Vagina (tissue), 2 donors: ENCODE measurements around the gene DUSP16.

Experiments
- POLR2AphosphoS5 ChIP-seq, 2 donors: sonication (generic); formaldehyde crosslinking; IDR thresholded peaks; one replicate each; pipeline ENCODE4 v1.9.0; 2017; ENCODE audit warnings: antibody characterized with exemption in 2 of 2, mild to moderate bottlenecking in 2 of 2, low read depth in 1 of 2; ENCODE audit not compliant: insufficient read depth in 1 of 2
- TF ChIP-seq, protein P1 (sequence below), 3 experiments: fragments of 450-650 bp in 2 of 3; fragments of 200-600 bp in 1 of 3; sonication (generic) in 1 of 3; IDR thresholded peaks; one replicate each; pipeline ENCODE4 v1.5.1; 2017 to 2019; ENCODE audit warnings: antibody characterized with exemption in 3 of 3, mild to moderate bottlenecking in 2 of 3, moderate library complexity in 2 of 3

DNA sequence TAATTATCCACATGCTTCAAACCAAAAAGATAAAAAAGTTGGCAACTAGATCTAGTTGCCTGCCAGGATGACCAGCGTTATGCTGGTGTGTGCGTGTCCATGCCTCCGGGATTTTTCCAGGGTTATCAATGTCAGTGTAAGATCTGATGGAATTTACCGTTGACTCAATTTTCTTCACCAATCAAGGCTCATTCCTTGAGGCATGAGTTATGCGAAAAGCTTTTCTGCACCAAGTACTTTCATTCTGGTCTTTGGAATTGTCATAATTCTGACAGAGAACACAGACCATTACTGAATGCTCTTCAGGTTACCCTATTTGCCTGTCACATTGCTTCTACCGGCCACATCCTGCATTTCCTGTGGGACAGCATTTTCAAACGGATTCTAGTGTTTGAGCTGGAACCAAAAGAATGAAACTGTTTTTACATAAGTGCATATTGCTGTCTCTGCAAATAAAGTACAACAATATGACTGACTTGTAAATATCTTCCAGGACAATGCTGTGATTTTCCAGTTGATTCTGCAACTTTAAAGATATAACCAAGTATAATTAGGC, 91.8 kb downstream of the DUSP16 start:
- TF ChIP-seq, protein P1, sequence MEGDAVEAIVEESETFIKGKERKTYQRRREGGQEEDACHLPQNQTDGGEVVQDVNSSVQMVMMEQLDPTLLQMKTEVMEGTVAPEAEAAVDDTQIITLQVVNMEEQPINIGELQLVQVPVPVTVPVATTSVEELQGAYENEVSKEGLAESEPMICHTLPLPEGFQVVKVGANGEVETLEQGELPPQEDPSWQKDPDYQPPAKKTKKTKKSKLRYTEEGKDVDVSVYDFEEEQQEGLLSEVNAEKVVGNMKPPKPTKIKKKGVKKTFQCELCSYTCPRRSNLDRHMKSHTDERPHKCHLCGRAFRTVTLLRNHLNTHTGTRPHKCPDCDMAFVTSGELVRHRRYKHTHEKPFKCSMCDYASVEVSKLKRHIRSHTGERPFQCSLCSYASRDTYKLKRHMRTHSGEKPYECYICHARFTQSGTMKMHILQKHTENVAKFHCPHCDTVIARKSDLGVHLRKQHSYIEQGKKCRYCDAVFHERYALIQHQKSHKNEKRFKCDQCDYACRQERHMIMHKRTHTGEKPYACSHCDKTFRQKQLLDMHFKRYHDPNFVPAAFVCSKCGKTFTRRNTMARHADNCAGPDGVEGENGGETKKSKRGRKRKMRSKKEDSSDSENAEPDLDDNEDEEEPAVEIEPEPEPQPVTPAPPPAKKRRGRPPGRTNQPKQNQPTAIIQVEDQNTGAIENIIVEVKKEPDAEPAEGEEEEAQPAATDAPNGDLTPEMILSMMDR (IDR thresholded peaks at IDR 0.05), result no peak
- no peak for TF ChIP-seq POLR2AphosphoS5 (IDR thresholded peaks at IDR 0.05; ENCODE audit: insufficient read depth in 1 of 2, low read depth in 1 of 2)
